HepG2 (cell line): ENCODE results near the gene JPH4. TPM values are rescaled to one million over a fixed set of nuclear protein-coding genes. Genes with fewer than 3 reads are reported as not detected.

Experiments used
- ARID4A ChIP-seq: sonication (generic); formaldehyde crosslinking; IDR thresholded peaks from 2 replicates; pipeline ENCODE4 v1.5.0; 2020; ENCODE audit warnings: mild to moderate bottlenecking, missing genetic modification reagents, borderline replicate concordance
- GMEB2 ChIP-seq: IDR thresholded peaks from 2 replicates; pipeline ENCODE4 v1.6.1; 2016; ENCODE audit warnings: missing biosample characterization, missing genetic modification reagents, low read depth
- HDAC1 ChIP-seq: sonication (generic); formaldehyde crosslinking; IDR thresholded peaks from 2 replicates; pipeline ENCODE4 v1.5.1; 2020; ENCODE audit warnings: mild to moderate bottlenecking, missing genetic modification reagents
- HMG20B ChIP-seq: conservative IDR thresholded peaks from 2 replicates; pipeline ENCODE4 v1.6.1; 2016; ENCODE audit warnings: missing genetic modification reagents, missing compliant biosample characterization
- MXD3 ChIP-seq: IDR thresholded peaks from 2 replicates; pipeline ENCODE4 v1.6.1; 2016; ENCODE audit warnings: mild to moderate bottlenecking, missing biosample characterization, missing genetic modification reagents
- NFIC ChIP-seq: IDR thresholded peaks from 2 replicates; pipeline ENCODE4 v1.6.1; 2012; ENCODE audit warnings: mild to moderate bottlenecking, low read length, inconsistent platforms
- ZBTB25 ChIP-seq: IDR thresholded peaks from 2 replicates; pipeline ENCODE4 v1.6.1; 2018; ENCODE audit warnings: missing genetic modification reagents
- ZNF275 ChIP-seq: sonication (generic); formaldehyde crosslinking; IDR thresholded peaks from 2 replicates; pipeline ENCODE4 v1.8.0; 2022; ENCODE audit warnings: missing genetic modification reagents, mild to moderate bottlenecking, inconsistent platforms, borderline replicate concordance
- ZNF841 ChIP-seq: sonication (generic); formaldehyde crosslinking; IDR thresholded peaks from 2 replicates; pipeline ENCODE4 v1.8.1; 2023; ENCODE audit warnings: missing genetic modification reagents, borderline replicate concordance
- polyA plus RNA-seq, 8 experiments: library from polyadenylated mRNA; depleted of rRNA in 3 of 8; stranded (reverse) in 7 of 8; unstranded in 1 of 8; fragments of >200 nt; fragmentation: Illumina TruSeq in 4 of 8; extraction: Trizol in 4 of 8; gene quantifications; 2 replicates each; pipeline versions ENCODE4 v1.2.1 to v1.2.3, GENCODE V29; 2011 to 2016; ENCODE audit warnings: low read depth in 4 of 8, missing spikeins in 1 of 8, mixed read lengths in 1 of 8; ENCODE audit not compliant: insufficient read depth in 1 of 8
- total RNA-seq, 5 experiments: library from RNA; depleted of rRNA; stranded (reverse); fragments of >200 nt; fragmentation: Illumina TruSeq; extraction: Trizol; gene quantifications; 2 replicates each; pipeline ENCODE4 v1.2.3, GENCODE V29; 2016; ENCODE audit warnings: low read depth in 1 of 5
- TF ChIP-seq, protein P1 (sequence below): sonication (generic); formaldehyde crosslinking; IDR thresholded peaks from 2 replicates; pipeline ENCODE4 v1.5.1; 2020; ENCODE audit warnings: missing genetic modification reagents, mild to moderate bottlenecking, borderline replicate concordance
- TF ChIP-seq, protein P2 (sequence below): sonication (generic); formaldehyde crosslinking; IDR thresholded peaks from 2 replicates; pipeline ENCODE4 v1.8.1; 2023; ENCODE audit warnings: missing genetic modification reagents, mild to moderate bottlenecking, borderline replicate concordance
- TF ChIP-seq, protein P3 (sequence below): sonication (generic); formaldehyde crosslinking; IDR thresholded peaks from 2 replicates; pipeline ENCODE4 v1.8.0; 2022; ENCODE audit warnings: missing genetic modification reagents, mild to moderate bottlenecking, borderline replicate concordance

JPH4 gene
- total and polyA plus RNA-seq, 2 of the 13 experiments (the other 11 are each of a cell fraction or from before 2014, with no cell fraction given): 0.08 to 0.22 TPM

DNA sequence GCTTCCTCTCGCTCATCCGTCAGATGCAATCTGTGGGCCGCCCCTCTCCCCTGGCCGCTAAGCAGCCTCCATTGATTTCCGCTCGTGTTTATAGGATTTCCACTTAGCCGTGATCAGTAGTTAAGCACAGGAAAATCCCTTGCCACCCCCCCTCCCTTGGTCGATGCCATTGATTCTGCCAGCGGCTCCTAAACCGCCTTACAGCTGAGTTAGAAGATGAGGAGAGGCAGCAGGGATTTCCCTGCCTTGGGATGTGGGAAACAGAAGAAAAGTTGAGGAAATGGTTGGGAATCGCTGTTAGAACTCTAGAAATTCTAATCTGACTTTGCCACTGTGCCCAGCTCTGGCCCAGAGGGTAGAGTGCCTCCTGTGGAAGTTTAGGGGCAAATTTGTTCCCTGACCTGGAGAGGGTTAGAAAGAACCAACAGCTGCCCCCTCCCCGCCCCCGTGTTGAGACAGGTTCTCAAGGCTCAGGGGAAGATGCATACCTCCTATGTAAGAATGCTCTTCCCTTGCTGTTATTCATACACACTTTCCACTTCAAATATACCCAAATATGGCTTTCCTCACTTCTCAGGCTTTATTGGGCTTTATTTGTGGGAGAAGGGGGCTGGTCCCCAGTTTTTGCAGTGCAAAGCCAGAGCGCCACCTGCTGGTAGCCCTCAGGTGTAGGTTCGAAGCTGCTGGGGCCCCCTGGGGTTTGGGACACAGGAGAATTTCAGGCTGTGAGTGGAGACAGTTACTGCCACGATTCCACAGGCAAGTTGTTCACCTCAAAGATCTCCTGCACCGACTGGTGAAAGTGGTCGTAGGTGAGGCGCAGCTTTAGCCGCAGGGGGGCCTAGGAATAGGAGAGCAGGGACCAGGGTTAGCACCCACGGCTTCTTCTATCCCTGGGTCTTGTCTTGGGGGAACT, 19.3 kb downstream of the JPH4 start (continued):
- no peak for TF ChIP-seq ZBTB25 (CRISPR knock-in tag)
- TF ChIP-seq, protein P1, sequence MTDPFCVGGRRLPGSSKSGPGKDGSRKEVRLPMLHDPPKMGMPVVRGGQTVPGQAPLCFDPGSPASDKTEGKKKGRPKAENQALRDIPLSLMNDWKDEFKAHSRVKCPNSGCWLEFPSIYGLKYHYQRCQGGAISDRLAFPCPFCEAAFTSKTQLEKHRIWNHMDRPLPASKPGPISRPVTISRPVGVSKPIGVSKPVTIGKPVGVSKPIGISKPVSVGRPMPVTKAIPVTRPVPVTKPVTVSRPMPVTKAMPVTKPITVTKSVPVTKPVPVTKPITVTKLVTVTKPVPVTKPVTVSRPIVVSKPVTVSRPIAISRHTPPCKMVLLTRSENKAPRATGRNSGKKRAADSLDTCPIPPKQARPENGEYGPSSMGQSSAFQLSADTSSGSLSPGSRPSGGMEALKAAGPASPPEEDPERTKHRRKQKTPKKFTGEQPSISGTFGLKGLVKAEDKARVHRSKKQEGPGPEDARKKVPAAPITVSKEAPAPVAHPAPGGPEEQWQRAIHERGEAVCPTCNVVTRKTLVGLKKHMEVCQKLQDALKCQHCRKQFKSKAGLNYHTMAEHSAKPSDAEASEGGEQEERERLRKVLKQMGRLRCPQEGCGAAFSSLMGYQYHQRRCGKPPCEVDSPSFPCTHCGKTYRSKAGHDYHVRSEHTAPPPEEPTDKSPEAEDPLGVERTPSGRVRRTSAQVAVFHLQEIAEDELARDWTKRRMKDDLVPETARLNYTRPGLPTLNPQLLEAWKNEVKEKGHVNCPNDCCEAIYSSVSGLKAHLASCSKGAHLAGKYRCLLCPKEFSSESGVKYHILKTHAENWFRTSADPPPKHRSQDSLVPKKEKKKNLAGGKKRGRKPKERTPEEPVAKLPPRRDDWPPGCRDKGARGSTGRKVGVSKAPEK (CRISPR knock-in tag): 0 out of 2 replicates have a peak, but pooled peaks have one; percentile 4
- no peak for TF ChIP-seq HDAC1 (CRISPR knock-in tag)
- no peak for TF ChIP-seq NFIC
- TF ChIP-seq HMG20B (CRISPR knock-in tag): no peak
- 0 out of 2 replicates have a peak, but pooled peaks have one; percentile 6 for TF ChIP-seq ZNF275 (CRISPR knock-in tag)
- TF ChIP-seq, protein P2, sequence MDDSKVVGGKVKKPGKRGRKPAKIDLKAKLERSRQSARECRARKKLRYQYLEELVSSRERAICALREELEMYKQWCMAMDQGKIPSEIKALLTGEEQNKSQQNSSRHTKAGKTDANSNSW (CRISPR knock-in tag): 0 out of 2 replicates have a peak, but pooled peaks have one; percentile 35
- TF ChIP-seq ZNF841 (CRISPR knock-in tag): no peak
- peak; percentile 68; the same call in 1 of the 2 replicates for TF ChIP-seq MXD3 (CRISPR knock-in tag)
- TF ChIP-seq, protein P3, sequence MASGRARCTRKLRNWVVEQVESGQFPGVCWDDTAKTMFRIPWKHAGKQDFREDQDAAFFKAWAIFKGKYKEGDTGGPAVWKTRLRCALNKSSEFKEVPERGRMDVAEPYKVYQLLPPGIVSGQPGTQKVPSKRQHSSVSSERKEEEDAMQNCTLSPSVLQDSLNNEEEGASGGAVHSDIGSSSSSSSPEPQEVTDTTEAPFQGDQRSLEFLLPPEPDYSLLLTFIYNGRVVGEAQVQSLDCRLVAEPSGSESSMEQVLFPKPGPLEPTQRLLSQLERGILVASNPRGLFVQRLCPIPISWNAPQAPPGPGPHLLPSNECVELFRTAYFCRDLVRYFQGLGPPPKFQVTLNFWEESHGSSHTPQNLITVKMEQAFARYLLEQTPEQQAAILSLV: no peak
- no peak for TF ChIP-seq GMEB2 (CRISPR knock-in tag)
- no peak for TF ChIP-seq ARID4A (CRISPR knock-in tag)
